Activated T-cell treated with anti-CD3 and anti-CD28 coated beads for 48 hours (primary cell): ENCODE data around the gene KCNE3.

Experiments used
- DNase-seq: peaks from one replicate; pipeline ENCODE4 v3.0.0-alpha.2; 2020; ENCODE audit warnings: low read depth

KCNE3 gene

GRCh38 chr11:74471668-74472429 lies 4.5 kb upstream of the KCNE3 start:
- DNase-seq: no peak

- no peak for DNase-seq
Observed at GRCh38 chr11:74471037-74471436, 3.7 kb upstream of the KCNE3 start.

- no peak for DNase-seq
Observed at GRCh38 chr11:74470526-74470925, 3.2 kb upstream of the KCNE3 start.

GRCh38 chr11:74468936-74469335 lies 1.6 kb upstream of the KCNE3 start:
- no peak for DNase-seq

GRCh38 chr11:74468521-74468920 lies 1.2 kb upstream of the KCNE3 start:
- DNase-seq: no peak

- DNase-seq: no peak
Observed at GRCh38 chr11:74468058-74468457, 709 bp upstream of the KCNE3 start.

- no peak for DNase-seq
Observed at GRCh38 chr11:74465291-74465708, 2.0 kb downstream of the KCNE3 start.

- no peak for DNase-seq
Observed at GRCh38 chr11:74464746-74465145, 2.6 kb downstream of the KCNE3 start.

GRCh38 chr11:74463216-74463615 lies 4.1 kb downstream of the KCNE3 start:
- DNase-seq: no peak

- DNase-seq: no peak
Observed at GRCh38 chr11:74462631-74463030, 4.7 kb downstream of the KCNE3 start.

GRCh38 chr11:74462009-74462408 lies 5.3 kb downstream of the KCNE3 start:
- DNase-seq: no peak

GRCh38 chr11:74460481-74461154 lies 6.7 kb downstream of the KCNE3 start:
- DNase-seq: no peak

GRCh38 chr11:74460065-74460464 lies 7.3 kb downstream of the KCNE3 start:
- DNase-seq: no peak

GRCh38 chr11:74459584-74459983 lies 7.8 kb downstream of the KCNE3 start:
- no peak for DNase-seq

GRCh38 chr11:74457356-74457755 lies 10.0 kb downstream of the KCNE3 start:
- no peak for DNase-seq

- DNase-seq: peak; percentile 48
Observed at GRCh38 chr11:74453373-74453975, 13.9 kb downstream of the KCNE3 start.

GRCh38 chr11:74452366-74452765 lies 15.0 kb downstream of the KCNE3 start:
- DNase-seq: no peak

- no peak for DNase-seq
Observed at GRCh38 chr11:74450318-74450717, 17.0 kb downstream of the KCNE3 start.

GRCh38 chr11:74449369-74449931 lies 17.9 kb downstream of the KCNE3 start:
- no peak for DNase-seq

GRCh38 chr11:74447720-74448119 lies 19.6 kb downstream of the KCNE3 start:
- DNase-seq: no peak

- no peak for DNase-seq
Observed at GRCh38 chr11:74446532-74446938, 20.8 kb downstream of the KCNE3 start.

GRCh38 chr11:74444173-74444826 lies 23.0 kb downstream of the KCNE3 start:
- no peak for DNase-seq
